OCI-LY3 (cell line): ENCODE results near the gene NRK.
"Not testable (repeated sequence)": the region's sequence is repeated elsewhere in the genome, so short reads cannot be mapped to it uniquely, and the experiment has no call there.

Source experiments
- H2AFZ ChIP-seq: fragments of 200-600, 300-600 bp; shearing (Covaris generic); 2 replicates; pipeline ENCODE4 v1.6.0; 2014; ENCODE audit warnings: antibody characterized with exemption, low read depth, low read length
- H3K27ac ChIP-seq: fragments of 200-600, 300-600 bp; sonication (generic); 2 replicates; pipeline ENCODE4 v1.5.1; 2014; ENCODE audit warnings: mild to moderate bottlenecking, low read length, moderate library complexity, mixed read lengths
- H3K27me3 ChIP-seq: fragments of 200-600, 300-600 bp; sonication (generic); 2 replicates; pipeline ENCODE4 v1.6.1; 2014; ENCODE audit warnings: low read depth, low read length, mixed read lengths
- H3K36me3 ChIP-seq: fragments of 200-600, 300-600 bp; sonication (generic); replicated peaks from 2 replicates; pipeline ENCODE3; 2014; ENCODE audit warnings: low read depth, low read length, mixed read lengths
- H3K4me1 ChIP-seq: fragments of 300-600, 200-600 bp; sonication (generic); 2 replicates; pipeline ENCODE4 v1.6.1; 2014; ENCODE audit warnings: low read length, mixed read lengths
- H3K4me2 ChIP-seq: fragments of 200-600, 300-600 bp; sonication (generic); 2 replicates; pipeline ENCODE4 v1.6.1; 2014; ENCODE audit warnings: low read length, mixed read lengths
- H3K4me3 ChIP-seq: fragments of 300-600, 200-600 bp; sonication (generic); 2 replicates; pipeline ENCODE4 v1.5.1; 2014; ENCODE audit warnings: antibody characterized with exemption, mild to moderate bottlenecking, low read length, moderate library complexity
- H3K79me2 ChIP-seq: fragments of 300-600, 200-600 bp; shearing (Covaris generic); 2 replicates; pipeline ENCODE4 v1.6.1; 2014; ENCODE audit warnings: mild to moderate bottlenecking, low read length, mixed read lengths
- H3K9ac ChIP-seq: fragments of 300-600, 200-600 bp; shearing (Covaris generic); 2 replicates; pipeline ENCODE4 v1.6.0; 2014; ENCODE audit warnings: mild to moderate bottlenecking, low read length, moderate library complexity
- H3K9me3 ChIP-seq: fragments of 200-600, 300-600 bp; shearing (Covaris generic); 2 replicates; pipeline ENCODE4 v1.6.1; 2014; ENCODE audit warnings: low read length, mixed read lengths; ENCODE audit not compliant: insufficient read depth
- H4K20me1 ChIP-seq: fragments of 200-600, 300-600 bp; sonication (generic); 2 replicates; pipeline ENCODE4 v1.6.1; 2016; ENCODE audit warnings: low read length, mixed read lengths; ENCODE audit not compliant: insufficient read depth
- CTCF ChIP-seq: fragments of 200-600, 300-600 bp; sonication (generic); IDR thresholded peaks from 2 replicates; pipeline ENCODE4 v1.5.1; 2014; ENCODE audit warnings: antibody characterized with exemption, low read length, low read depth
- EZH2phosphoT487 ChIP-seq: fragments of 200-600 bp; shearing (Covaris generic); IDR thresholded peaks from 2 replicates; pipeline ENCODE4 v1.6.1; 2018; ENCODE audit warnings: antibody characterized with exemption, mixed run types, low read depth

Gene NRK

GRCh38 chrX:105845631-105846030, 23.3 kb downstream of the NRK start:
- Histone ChIP-seq H3K79me2 (no peaks in the 10 kb centered on the region), H2AFZ (no peak overlapping the region), H3K27ac (no peak overlapping the region), H3K9me3 (no peaks in the 10 kb centered on the region), H3K9ac (no peak overlapping the region), H3K4me1 (no peaks in the 10 kb centered on the region), H3K4me2 (no peak overlapping the region), H3K27me3 (no peaks in the 10 kb centered on the region), H3K36me3 (no peaks in the 10 kb centered on the region), H4K20me1 (no peaks in the 10 kb centered on the region), H3K4me3 (no peak overlapping the region)
- TF ChIP-seq EZH2phosphoT487, result no peak
- TF ChIP-seq CTCF, result no peak

- H3K4me3 ChIP-seq, H3K4me2 ChIP-seq, H3K36me3 ChIP-seq, H3K27ac ChIP-seq, H3K27me3 ChIP-seq, H4K20me1 ChIP-seq, H3K4me1 ChIP-seq, H3K9me3 ChIP-seq, H3K9ac ChIP-seq, H3K79me2 ChIP-seq, H2AFZ ChIP-seq: not testable (repeated sequence)
These were observed 27.8 kb downstream of the NRK start for GRCh38 chrX:105850100-105850499.

- Histone ChIP-seq H3K9ac (no peak overlapping the region), H2AFZ (no peak overlapping the region), H3K4me1 (no peaks in the 10 kb centered on the region), H3K4me3 (no peak overlapping the region), H3K9me3 (no peaks in the 10 kb centered on the region), H3K27ac (no peak overlapping the region), H4K20me1 (no peaks in the 10 kb centered on the region), H3K79me2 (no peaks in the 10 kb centered on the region), H3K36me3 (no peaks in the 10 kb centered on the region), H3K27me3 (no peaks in the 10 kb centered on the region), H3K4me2 (no peak overlapping the region)
- TF ChIP-seq CTCF (no peak), EZH2phosphoT487 (no peak)
These were observed 43.4 kb downstream of the NRK start for GRCh38 chrX:105865709-105866108.

- H3K4me2 ChIP-seq, result no peak overlapping the region
- no peaks in the 10 kb centered on the region for H3K27me3 ChIP-seq
- no peak overlapping the region for H3K27ac ChIP-seq
- no peak overlapping the region for H2AFZ ChIP-seq
- H3K36me3 ChIP-seq, result no peaks in the 10 kb centered on the region
- no peak overlapping the region for H3K4me3 ChIP-seq
- H3K4me1 ChIP-seq, result no peaks in the 10 kb centered on the region
- H4K20me1 ChIP-seq, result no peaks in the 10 kb centered on the region
- no peak overlapping the region for H3K9ac ChIP-seq
- no peaks in the 10 kb centered on the region for H3K79me2 ChIP-seq
- no peaks in the 10 kb centered on the region for H3K9me3 ChIP-seq
- TF ChIP-seq EZH2phosphoT487, result no peak
- TF ChIP-seq CTCF, result no peak
These were observed 47.4 kb downstream of the NRK start for GRCh38 chrX:105869701-105870100.

DNA sequence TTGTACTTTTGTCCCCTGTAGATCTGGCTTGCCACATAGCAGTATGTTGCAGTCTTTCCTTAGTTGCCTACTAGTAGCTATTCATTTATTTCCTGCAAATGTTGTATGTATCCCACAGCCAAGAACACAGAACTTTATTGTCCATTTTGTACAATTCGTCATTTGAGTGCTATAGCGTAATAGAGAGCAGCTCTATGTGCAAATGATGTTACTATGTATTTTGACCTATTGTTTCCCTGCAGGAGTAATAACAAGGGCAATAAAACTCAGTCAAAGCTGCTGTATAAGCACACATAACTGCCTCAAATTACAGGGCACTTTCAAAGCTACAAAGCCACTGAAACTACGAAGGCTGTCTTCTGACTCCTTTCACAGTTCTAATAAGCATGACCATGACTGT, 48.1 kb downstream of the NRK start:
- no peak overlapping the region for H2AFZ ChIP-seq
- no peaks in the 10 kb centered on the region for H3K27me3 ChIP-seq
- H3K4me2 ChIP-seq, result no peak overlapping the region
- no peak overlapping the region for H3K9ac ChIP-seq
- H3K9me3 ChIP-seq, result no peaks in the 10 kb centered on the region
- no peaks in the 10 kb centered on the region for H4K20me1 ChIP-seq
- no peaks in the 10 kb centered on the region for H3K4me1 ChIP-seq
- TF ChIP-seq EZH2phosphoT487 (no peak), CTCF (no peak)
- no peaks in the 10 kb centered on the region for H3K79me2 ChIP-seq
- H3K27ac ChIP-seq, result no peak overlapping the region
- no peaks in the 10 kb centered on the region for H3K36me3 ChIP-seq
- H3K4me3 ChIP-seq, result no peak overlapping the region
